ENCODE data around the gene NCAPG. TPM values are rescaled to one million over a fixed set of nuclear protein-coding genes. Genes with fewer than 3 reads are reported as not detected.
"Not testable (repeated sequence)": the region's sequence is repeated elsewhere in the genome, so short reads cannot be mapped to it uniquely, and the experiment has no call there.

Gene NCAPG
- total RNA-seq, 1 donor = 1.6 TPM

GRCh38 chr4:17786567-17786966 is 24.2 kb upstream of the NCAPG start:
- peak in 2 of 3 donors; percentile 22 to 36 for DNase-seq (ENCODE audit: low read depth in 2 of 3, low spot score in 2 of 3)

- no peak for DNase-seq (ENCODE audit: low read depth in 2 of 3, low spot score in 2 of 3)
Observed at GRCh38 chr4:17787315-17787714, 23.5 kb upstream of the NCAPG start.

DNA sequence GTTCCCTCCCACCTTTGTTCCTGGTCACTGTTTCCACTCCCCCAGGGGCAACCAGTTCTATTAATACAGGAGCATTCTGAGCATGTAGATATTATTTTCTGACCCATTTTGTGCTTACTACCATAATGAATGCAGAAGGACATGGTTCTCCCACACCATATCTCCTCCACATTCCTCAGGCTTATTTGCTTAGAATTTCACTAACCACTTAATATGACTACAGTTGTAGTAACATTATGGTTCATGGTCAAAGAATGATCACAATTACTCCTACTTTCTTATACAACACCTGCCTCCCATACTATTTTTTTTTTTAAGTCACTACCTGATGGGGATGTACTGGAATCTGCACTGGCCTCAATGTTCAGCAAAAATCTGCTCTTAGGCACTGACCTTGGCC is 21.8 kb upstream of the NCAPG start:
- no peak for DNase-seq (ENCODE audit: low read depth in 2 of 3, low spot score in 2 of 3)

DNA sequence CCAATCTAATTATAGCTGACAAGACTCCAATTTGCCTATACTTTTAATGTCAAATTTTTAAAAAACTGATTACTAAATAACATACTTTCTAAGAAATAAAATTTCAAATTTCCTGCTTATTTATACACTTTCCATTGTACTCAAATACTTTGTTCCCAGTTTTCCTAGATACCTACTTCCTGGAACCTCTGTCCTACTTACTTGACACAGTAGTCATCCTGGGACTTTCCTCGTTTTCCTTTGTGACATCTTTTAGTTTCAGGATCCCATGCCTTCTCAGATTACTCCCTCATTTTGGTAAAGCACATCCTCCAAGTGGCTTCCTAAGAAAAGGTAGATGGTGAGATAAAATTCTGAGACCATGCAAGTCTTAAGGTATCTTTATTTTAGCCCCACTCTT is 16.0 kb upstream of the NCAPG start:
- no peak for DNase-seq (ENCODE audit: low read depth in 2 of 3, low spot score in 2 of 3)

GRCh38 chr4:17797808-17798207 is 13.0 kb upstream of the NCAPG start:
- DNase-seq (ENCODE audit: low read depth in 2 of 3, low spot score in 2 of 3) = no peak

GRCh38 chr4:17805580-17806155 is 5.1 kb upstream of the NCAPG start:
- no peak for DNase-seq (ENCODE audit: low read depth in 2 of 3, low spot score in 2 of 3)

- DNase-seq (ENCODE audit: low read depth in 2 of 3, low spot score in 2 of 3) = no peak
Observed at GRCh38 chr4:17807446-17807845, 3.3 kb upstream of the NCAPG start.

- DNase-seq (ENCODE audit: low read depth in 2 of 3, low spot score in 2 of 3) = no peak
Observed at GRCh38 chr4:17809667-17810066, 1.1 kb upstream of the NCAPG start.

DNA sequence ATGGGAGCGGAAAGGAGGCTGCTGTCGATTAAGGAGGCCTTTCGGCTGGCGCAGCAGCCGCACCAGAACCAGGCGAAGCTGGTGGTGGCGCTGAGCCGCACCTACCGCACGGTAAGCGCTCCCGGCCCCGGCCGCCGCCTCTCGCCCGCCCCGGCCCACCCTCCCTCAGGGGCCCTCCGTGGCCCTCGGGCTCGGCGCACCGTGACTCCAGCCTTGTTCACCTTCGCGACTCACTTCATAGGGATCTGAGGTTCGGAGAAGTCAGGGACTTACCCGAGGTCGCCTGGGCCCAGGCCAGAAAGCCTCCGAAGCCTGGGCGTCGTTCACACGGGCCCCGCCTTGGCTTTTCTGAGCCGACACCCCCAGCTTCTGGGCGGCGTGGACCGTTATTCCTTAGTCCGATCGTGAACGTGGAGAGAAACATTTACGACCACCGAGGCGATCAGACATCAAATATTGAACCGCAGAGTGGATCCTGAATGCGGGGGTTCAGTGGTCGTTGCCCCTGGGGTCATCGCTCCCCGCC is 362 bp downstream of the NCAPG start:
- DNase-seq (ENCODE audit: low read depth in 2 of 3, low spot score in 2 of 3) = peak in 1 of 3 donors; percentile 11

DNA sequence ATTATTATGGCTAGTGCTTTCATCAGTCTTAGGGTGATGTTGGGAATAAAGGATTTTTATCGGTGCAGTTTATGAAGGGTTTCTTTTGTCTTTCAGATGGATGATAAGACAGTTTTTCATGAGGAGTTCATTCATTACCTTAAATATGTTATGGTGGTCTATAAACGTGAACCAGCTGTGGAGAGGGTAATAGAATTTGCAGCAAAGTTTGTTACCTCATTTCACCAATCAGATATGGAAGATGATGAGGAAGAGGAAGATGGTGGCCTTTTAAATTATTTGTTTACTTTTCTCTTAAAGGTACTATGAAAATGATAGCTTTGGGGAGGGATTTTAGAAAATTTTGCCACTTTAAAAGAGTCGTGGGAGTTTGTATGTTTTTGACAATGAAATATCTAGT is 1.3 kb downstream of the NCAPG start:
- DNase-seq (ENCODE audit: low read depth in 2 of 3, low spot score in 2 of 3) = no peak

- DNase-seq (ENCODE audit: low read depth in 2 of 3, low spot score in 2 of 3) = no peak
Observed at GRCh38 chr4:17812801-17813200, 2.0 kb downstream of the NCAPG start.

- DNase-seq (ENCODE audit: low read depth in 2 of 3, low spot score in 2 of 3) = peak in 2 of 3 donors; percentile 61 to 71
Observed at GRCh38 chr4:17814140-17814539, 3.4 kb downstream of the NCAPG start.

GRCh38 chr4:17816142-17816541 is 5.4 kb downstream of the NCAPG start:
- no peak for DNase-seq (ENCODE audit: low read depth in 2 of 3, low spot score in 2 of 3)

- DNase-seq (ENCODE audit: low read depth in 2 of 3, low spot score in 2 of 3) = peak in 2 of 3 donors; percentile 54 to 79
Observed at GRCh38 chr4:17817027-17817426, 6.2 kb downstream of the NCAPG start.

DNA sequence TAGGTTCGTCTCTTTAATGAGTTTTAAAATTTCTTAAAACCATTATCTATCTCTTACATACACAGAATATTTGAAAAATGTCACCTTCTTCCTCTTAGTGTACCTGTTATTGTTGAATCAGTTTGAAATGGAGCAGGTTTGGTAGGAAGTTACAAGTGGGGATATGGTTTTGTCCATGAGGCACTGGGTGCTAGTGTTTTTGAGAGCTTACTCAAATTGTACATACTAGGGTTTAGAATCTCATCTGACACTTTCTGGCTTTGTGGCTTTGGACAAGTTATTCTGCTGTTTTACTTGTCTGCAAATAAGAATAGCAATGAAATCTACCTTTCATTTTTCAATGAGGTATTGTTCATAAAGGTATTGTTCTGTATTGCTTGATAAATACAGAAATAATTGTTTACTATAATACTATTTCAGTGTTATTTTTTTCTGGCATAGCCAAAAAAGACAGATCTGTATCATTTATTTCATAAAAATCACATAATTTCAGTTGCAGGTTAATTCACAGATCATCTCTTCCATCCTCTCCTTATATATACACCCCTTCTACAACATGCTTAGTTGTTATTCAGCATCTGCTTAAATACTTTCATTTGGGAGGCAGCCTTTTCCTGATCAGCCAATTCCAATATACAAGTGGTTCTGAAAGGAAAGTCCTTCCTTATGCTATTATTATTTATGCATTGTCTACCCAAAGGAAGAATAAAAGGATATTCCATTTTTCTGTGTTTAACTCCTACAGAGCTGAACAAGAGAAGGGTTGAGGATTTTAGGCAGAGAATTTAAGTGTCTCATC is 13.3 kb downstream of the NCAPG start:
- DNase-seq (ENCODE audit: low read depth in 2 of 3, low spot score in 2 of 3) = no peak

DNA sequence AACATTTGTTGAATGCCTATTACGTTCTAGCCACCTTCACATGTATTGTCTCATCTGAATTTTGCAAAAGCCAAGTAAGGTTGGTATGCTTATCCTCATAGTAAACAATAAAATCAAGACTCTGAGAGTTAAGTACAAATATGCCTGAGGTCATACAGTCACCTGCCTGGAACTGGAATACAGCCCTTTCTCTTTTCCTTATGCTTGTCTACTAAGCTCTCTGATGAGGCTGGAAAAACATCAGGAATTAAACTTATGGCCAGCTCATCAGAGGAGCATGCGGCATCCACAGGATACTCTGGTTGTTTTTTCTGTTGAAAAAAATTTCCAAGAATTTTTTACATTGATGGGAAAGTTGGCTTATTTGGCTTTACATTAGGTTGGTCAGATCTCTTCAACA is 35.5 kb downstream of the NCAPG start:
- DNase-seq (ENCODE audit: low read depth in 2 of 3, low spot score in 2 of 3) = no peak

GRCh38 chr4:17850295-17850694 is 39.5 kb downstream of the NCAPG start:
- not testable (repeated sequence) for DNase-seq (ENCODE audit: low read depth in 2 of 3, low spot score in 2 of 3)

GRCh38 chr4:17851959-17852358 is 41.2 kb downstream of the NCAPG start:
- no peak for DNase-seq (ENCODE audit: low read depth in 2 of 3, low spot score in 2 of 3)

GRCh38 chr4:17854036-17854435 is 43.3 kb downstream of the NCAPG start:
- DNase-seq (ENCODE audit: low read depth in 2 of 3, low spot score in 2 of 3) = no peak

- no peak for DNase-seq (ENCODE audit: low read depth in 2 of 3, low spot score in 2 of 3)
Observed at GRCh38 chr4:17859793-17860406, 49.1 kb downstream of the NCAPG start.

- DNase-seq (ENCODE audit: low read depth in 2 of 3, low spot score in 2 of 3) = not testable (repeated sequence)
Observed at GRCh38 chr4:17861906-17862305, 51.1 kb downstream of the NCAPG start.

DNA sequence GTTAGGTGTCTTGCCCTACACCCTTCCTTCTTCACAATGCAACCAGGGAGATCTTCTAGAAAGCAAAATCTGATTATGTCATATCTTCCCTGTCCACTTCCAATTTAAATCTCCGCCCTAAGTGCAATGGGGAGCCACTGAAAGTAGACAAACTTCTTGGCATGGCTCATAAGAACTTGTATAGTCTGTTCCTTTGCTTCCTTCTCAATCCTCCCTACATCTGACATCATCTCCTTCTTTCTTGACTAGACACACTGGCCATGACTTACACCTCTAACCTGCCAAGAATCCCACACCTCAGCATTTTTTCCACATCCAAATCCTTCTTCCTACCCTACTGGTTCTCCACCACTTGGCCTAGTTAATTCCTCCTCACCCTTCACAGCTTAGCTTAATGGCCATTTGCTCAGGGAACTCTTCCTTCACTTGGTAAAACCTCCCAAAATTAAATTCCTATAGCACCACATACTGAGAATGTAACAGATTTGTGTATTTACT is 55.1 kb downstream of the NCAPG start:
- DNase-seq (ENCODE audit: low read depth in 2 of 3, low spot score in 2 of 3) = no peak
